Lung (tissue), 12 donors: ENCODE measurements around the gene GGA3. TPM values are rescaled to one million over a fixed set of nuclear protein-coding genes. Genes with fewer than 3 reads are reported as not detected.

ENCODE experiments used
- ATAC-seq: fragments of 200-7000 bp; cut with Tn5 transposase; one replicate; pipeline ENCODE4 v1.9.1; 2020; ENCODE audit warnings: moderate number of reproducible peaks; ENCODE audit not compliant: insufficient read depth, low FRiP score
- DNase-seq, 3 donors: peaks; one replicate each; pipeline ENCODE4 v3.0.0-alpha.2; 2013 to 2017
- H3K27ac ChIP-seq, 2 donors: one replicate each; pipeline ENCODE4 v1.5.1; 2013; ENCODE audit warnings: mild to moderate bottlenecking in 2 of 2, moderate library complexity in 2 of 2, control low read depth in 1 of 2, inconsistent platforms in 1 of 2, low read depth in 1 of 2, low read length in 1 of 2
- H3K27me3 ChIP-seq, 3 donors: one replicate each; pipeline ENCODE4 v1.5.1; 2013; ENCODE audit warnings: low read length in 2 of 3; ENCODE audit not compliant: control insufficient read depth in 3 of 3, insufficient read depth in 3 of 3
- H3K36me3 ChIP-seq, 4 donors: one replicate each; pipeline ENCODE4 v1.5.1; 2013; ENCODE audit warnings: low read length in 4 of 4, mild to moderate bottlenecking in 1 of 4, moderate library complexity in 1 of 4; ENCODE audit not compliant: control insufficient read depth in 4 of 4, insufficient read depth in 4 of 4
- H3K4me1 ChIP-seq, 5 donors: one replicate each; pipeline ENCODE4 v1.5.1; 2013; ENCODE audit warnings: low read length in 5 of 5, mild to moderate bottlenecking in 2 of 5, moderate library complexity in 1 of 5; ENCODE audit not compliant: control insufficient read depth in 5 of 5, insufficient read depth in 5 of 5
- H3K4me3 ChIP-seq: one replicate; pipeline ENCODE4 v1.5.1; 2013; ENCODE audit warnings: mild to moderate bottlenecking, control low read depth, moderate library complexity
- H3K9ac ChIP-seq, 2 donors: one replicate each; pipeline ENCODE4 v1.5.1; 2013; ENCODE audit warnings: low read length in 2 of 2, control low read depth in 1 of 2; ENCODE audit not compliant: insufficient read depth in 1 of 2
- H3K9me3 ChIP-seq, 4 donors: one replicate each; pipeline ENCODE4 v1.5.1; 2013; ENCODE audit warnings: low read length in 3 of 4, mild to moderate bottlenecking in 1 of 4, moderate library complexity in 1 of 4; ENCODE audit not compliant: control insufficient read depth in 4 of 4, insufficient read depth in 3 of 4
- CTCF ChIP-seq: IDR thresholded peaks from 2 replicates; pipeline ENCODE4 v1.5.1; 2012; ENCODE audit warnings: mild to moderate bottlenecking; ENCODE audit errors: control extremely low read depth, extremely low read depth
- WGBS, 2 donors: extraction: QIAGEN DNeasy Blood & Tissue Kit; methylation state at CpG; one replicate each; pipeline ENCODE4 v1.1.7; 2013; 5-methylcytosine and 5-hydroxymethylcytosine counted together
- polyA plus RNA-seq, 2 donors: library from polyadenylated mRNA; stranded (reverse); fragments of 200-250 nt; gene quantifications; one replicate each; pipeline ENCODE4 v1.2.1, GENCODE V29; 2013
- total RNA-seq, 2 donors: library from RNA; depleted of rRNA in 1 of 2; stranded (reverse); fragments of >200 nt in 1 of 2; gene quantifications; one replicate each; pipeline ENCODE4 v1.2.1, GENCODE V29; 2014 to 2021
- donor health status: control.
- donor health status: control.
- donor health status: Bipolar disorder and iron deficiency.
- donor health status: healthy.
- donor health status: DM: yes; HTN: yes; CAD: no.

GGA3 gene
- total and polyA plus RNA-seq, 4 donors, result 22.8 to 42.4 (median 31.1) TPM

GRCh38 chr17:75237100-75238014 lies 24.0 kb downstream of the GGA3 start:
- Histone ChIP-seq H3K27ac (peak overlapping the region in 1 of 2 donors; percentile 47), H3K27me3 (no peaks in the 10 kb centered on the region), H3K4me3 (no peak overlapping the region), H3K9ac (no peak overlapping the region), H3K36me3 (peaks cover 22 to 76% (median 56%) of the 10 kb centered on the region in 4 donors), H3K9me3 (no peaks in the 10 kb centered on the region), H3K4me1 (no peaks in the 10 kb centered on the region)
- no peak for TF ChIP-seq CTCF
- ATAC-seq, result no peak
- DNase-seq, result no peak
- WGBS, 2 donors, result 83 to 86% methylated on average over 12 of the region's 12 CpGs

DNA sequence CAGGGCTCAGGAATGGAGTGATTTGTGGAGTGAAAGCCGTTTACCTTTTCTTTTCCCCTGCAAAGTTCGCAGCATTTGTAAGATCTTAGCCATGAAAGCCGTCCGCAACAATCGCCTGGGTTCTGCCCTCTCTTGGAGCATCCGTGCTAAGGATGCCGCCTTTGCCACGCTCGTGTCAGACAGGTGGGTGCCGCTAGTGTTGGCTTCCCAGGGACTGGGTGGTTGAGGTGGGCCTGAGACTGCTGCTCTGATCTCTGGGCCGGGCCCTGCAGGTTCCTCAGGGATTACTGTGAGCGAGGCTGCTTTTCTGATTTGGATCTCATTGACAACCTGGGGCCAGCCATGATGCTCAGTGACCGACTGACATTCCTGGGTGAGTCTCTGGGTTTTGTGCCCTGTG lies 28.6 kb downstream of the GGA3 start:
- no peaks in the 10 kb centered on the region for H3K27me3 ChIP-seq
- no peak for DNase-seq

DNA sequence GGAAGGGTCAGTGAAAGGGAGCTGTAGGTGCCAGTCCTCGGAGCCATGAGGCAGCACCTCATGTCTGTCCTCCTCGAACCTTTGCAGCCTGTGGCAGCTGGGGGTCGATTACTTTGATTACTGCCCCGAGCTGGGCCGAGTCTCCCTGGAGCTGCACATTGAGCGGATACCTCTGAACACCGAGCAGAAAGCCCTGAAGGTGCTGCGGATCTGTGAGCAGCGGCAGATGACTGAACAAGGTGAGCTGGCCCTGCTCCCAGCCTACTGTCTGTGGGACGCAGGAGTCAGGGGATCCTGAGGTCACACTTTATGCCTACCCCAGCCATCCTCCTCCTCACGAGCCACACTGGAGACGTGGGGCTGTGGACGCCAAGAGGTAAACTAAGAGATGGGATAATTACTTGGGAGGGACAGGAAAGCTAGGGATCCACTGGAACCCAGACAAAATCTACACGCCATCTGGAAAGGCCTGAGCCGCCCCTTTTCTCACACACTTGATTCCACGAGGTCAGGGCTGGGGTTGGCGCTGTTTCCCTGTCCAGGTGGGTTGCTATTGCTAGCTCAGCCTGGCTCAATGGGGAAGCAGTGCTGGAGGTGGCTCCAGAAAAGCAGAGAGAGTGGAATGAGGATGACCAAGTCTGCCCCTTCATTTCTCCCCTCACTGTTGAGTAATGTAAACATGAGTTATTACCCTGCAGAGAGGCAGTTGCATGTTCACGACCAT lies 29.5 kb downstream of the GGA3 start:
- H3K9me3 ChIP-seq, result no peaks in the 10 kb centered on the region

More for the DNA sequence above, 28.6 kb downstream of the GGA3 start:
- Histone ChIP-seq H3K4me1 (no peaks in the 10 kb centered on the region), H3K9me3 (no peaks in the 10 kb centered on the region), H3K36me3 (peaks cover 37 to 63% (median 58%) of the 10 kb centered on the region in 4 donors), H3K9ac (no peak overlapping the region), H3K27ac (no peak overlapping the region), H3K4me3 (no peak overlapping the region)
- ATAC-seq, result no peak
- TF ChIP-seq CTCF, result no peak
- 96 to 97% methylated on average over 13 of the region's 13 CpGs for WGBS, 2 donors

More for the DNA sequence above, 29.5 kb downstream of the GGA3 start:
- 94% methylated on average over 18 of the region's 18 CpGs for WGBS, 2 donors
- Histone ChIP-seq H3K27ac (no peak overlapping the region), H3K4me3 (no peak overlapping the region), H3K36me3 (peaks cover 38 to 56% (median 53%) of the 10 kb centered on the region in 4 donors), H3K4me1 (no peaks in the 10 kb centered on the region), H3K27me3 (no peaks in the 10 kb centered on the region), H3K9ac (no peak overlapping the region)
- no peak for DNase-seq
- TF ChIP-seq CTCF, result no peak
- no peak for ATAC-seq
